Colonic mucosa (tissue), 4 donors: ENCODE results near the gene SPPL3. TPM values are rescaled to one million over a fixed set of nuclear protein-coding genes. Genes with fewer than 3 reads are reported as not detected.

Source experiments
- DNase-seq: peaks from one replicate; pipeline ENCODE4 v3.0.0-alpha.2; 2020
- H3K27ac ChIP-seq: fragments of 200-600 bp; one replicate; pipeline ENCODE4 v1.8.0; 2021
- H3K27me3 ChIP-seq: fragments of 200-600 bp; one replicate; pipeline ENCODE4 v1.8.0; 2021
- H3K36me3 ChIP-seq: fragments of 200-600 bp; one replicate; pipeline ENCODE4 v1.8.0; 2021
- H3K4me1 ChIP-seq: fragments of 200-600 bp; one replicate; pipeline ENCODE4 v1.8.0; 2021; ENCODE audit warnings: mild to moderate bottlenecking
- H3K4me3 ChIP-seq: fragments of 200-600 bp; one replicate; pipeline ENCODE4 v1.8.0; 2021
- H3K9ac ChIP-seq, 2 donors: one replicate each; pipeline ENCODE4 v1.7.0; 2013; ENCODE audit warnings: control low read depth in 2 of 2, low read depth in 2 of 2, low read length in 2 of 2
- H3K9me3 ChIP-seq: fragments of 200-600 bp; one replicate; pipeline ENCODE4 v1.8.0; 2021
- intact Hi-C: fragments of 100-400 bp; cut with DNase I; formaldehyde crosslinking; loops from one replicate; pipeline ENCODE4 v1.14.1; 2022
- total RNA-seq, 2 donors: library from RNA; stranded (reverse); fragmentation: NEBNext Ultra II Directional in 1 of 2; extraction: Animal tissue kit (Norgen Biotek cat#: 25700) in 1 of 2; gene quantifications; one replicate each; pipeline ENCODE4 v1.2.1, GENCODE V29; 2021
- TF ChIP-seq, protein P1 (sequence below): fragments of 200-600 bp; IDR thresholded peaks from one replicate; pipeline ENCODE4 v1.8.0; 2022; ENCODE audit warnings: antibody characterized with exemption, mild to moderate bottlenecking
- donor health status: healthy.
- donor health status: DM: no; HTN: no; CAD: no.
- donor health status: DM: no; HTN: no; CAD: no.

The SPPL3 gene
- total RNA-seq, 2 donors from 2014 or later = 44.7 to 55.2 TPM

DNA sequence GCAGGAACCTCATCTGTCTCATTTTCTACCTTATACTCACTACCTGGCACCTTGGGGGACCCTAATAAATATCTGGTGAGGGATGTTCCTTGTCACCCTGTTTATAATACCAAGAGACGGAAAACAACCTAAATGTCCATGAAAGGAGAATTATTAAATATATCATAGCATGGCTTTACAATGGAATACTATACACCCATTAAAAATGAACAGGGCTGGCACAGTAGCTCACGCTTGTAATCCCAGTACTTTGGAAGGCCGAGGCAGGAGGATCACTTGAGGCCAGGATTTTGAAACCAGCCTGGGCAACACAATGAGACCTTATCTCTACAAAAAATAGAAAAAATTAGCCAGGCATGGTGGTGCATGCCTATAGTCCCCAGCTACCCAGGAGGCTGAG, 34.3 kb upstream of the SPPL3 start:
- H3K9me3 ChIP-seq = no peaks in the 10 kb centered on the region
- H3K27me3 ChIP-seq = no peaks in the 10 kb centered on the region
- H3K36me3 ChIP-seq = no peaks in the 10 kb centered on the region
- H3K4me1 ChIP-seq = no peaks in the 10 kb centered on the region
- DNase-seq = no peak
- no peak overlapping the region for H3K4me3 ChIP-seq
- H3K27ac ChIP-seq = no peak overlapping the region
- TF ChIP-seq, protein P1, sequence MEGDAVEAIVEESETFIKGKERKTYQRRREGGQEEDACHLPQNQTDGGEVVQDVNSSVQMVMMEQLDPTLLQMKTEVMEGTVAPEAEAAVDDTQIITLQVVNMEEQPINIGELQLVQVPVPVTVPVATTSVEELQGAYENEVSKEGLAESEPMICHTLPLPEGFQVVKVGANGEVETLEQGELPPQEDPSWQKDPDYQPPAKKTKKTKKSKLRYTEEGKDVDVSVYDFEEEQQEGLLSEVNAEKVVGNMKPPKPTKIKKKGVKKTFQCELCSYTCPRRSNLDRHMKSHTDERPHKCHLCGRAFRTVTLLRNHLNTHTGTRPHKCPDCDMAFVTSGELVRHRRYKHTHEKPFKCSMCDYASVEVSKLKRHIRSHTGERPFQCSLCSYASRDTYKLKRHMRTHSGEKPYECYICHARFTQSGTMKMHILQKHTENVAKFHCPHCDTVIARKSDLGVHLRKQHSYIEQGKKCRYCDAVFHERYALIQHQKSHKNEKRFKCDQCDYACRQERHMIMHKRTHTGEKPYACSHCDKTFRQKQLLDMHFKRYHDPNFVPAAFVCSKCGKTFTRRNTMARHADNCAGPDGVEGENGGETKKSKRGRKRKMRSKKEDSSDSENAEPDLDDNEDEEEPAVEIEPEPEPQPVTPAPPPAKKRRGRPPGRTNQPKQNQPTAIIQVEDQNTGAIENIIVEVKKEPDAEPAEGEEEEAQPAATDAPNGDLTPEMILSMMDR = no peak
- intact Hi-C loops = no loop called here
- H3K9ac ChIP-seq = no peak overlapping the region

DNA sequence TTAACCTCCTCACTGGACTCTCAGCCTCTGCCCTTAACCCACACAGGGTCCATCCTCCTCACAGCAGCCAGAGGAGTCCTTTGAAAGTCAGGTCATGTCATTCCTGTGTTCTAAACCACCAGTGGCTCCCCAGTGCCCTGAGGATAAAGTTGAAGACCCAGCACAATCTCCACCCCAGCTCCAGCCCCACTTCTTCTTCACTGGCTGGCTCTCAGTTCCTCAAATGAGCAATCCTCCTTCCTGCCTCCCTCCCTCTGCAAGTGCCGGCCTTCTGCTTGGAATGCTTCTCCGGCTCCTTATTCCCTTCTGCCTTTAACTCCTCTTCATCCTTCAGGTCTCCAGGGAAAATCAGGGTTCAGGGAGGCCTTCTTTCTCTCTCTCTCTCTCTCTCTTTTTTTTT, 32.0 kb upstream of the SPPL3 start:
- Histone ChIP-seq H3K27ac (no peak overlapping the region), H3K4me1 (no peaks in the 10 kb centered on the region), H3K36me3 (no peaks in the 10 kb centered on the region), H3K9ac (no peak overlapping the region), H3K27me3 (no peaks in the 10 kb centered on the region), H3K9me3 (no peaks in the 10 kb centered on the region), H3K4me3 (no peak overlapping the region)
- intact Hi-C loops = no loop called here
- DNase-seq = no peak
- TF ChIP-seq, protein P1 = no peak

DNA sequence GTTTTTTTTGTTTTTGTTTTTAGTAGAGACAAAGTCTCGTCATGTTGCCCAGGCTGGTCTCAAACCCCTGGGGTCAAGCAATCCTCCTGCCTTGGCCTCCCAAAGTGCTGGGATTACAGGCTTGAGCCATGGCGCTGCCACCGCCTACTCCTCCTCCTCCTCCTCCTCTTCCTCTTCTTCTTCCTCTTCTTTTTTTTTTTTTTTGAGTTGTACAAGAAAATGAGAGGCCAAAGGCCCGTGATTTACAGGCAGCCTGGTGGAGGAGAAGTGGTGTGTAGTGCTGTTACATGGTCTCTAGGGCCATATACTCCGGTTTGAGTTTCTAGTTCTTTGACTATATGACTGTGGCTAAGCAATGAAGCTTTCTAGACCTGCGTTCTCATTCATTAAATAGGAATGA, 29.6 kb upstream of the SPPL3 start:
- intact Hi-C loops = no loop called here
- DNase-seq = no peak
- no peaks in the 10 kb centered on the region for H3K4me1 ChIP-seq
- H3K9ac ChIP-seq = no peak overlapping the region
- no peaks in the 10 kb centered on the region for H3K27me3 ChIP-seq
- H3K36me3 ChIP-seq = no peaks in the 10 kb centered on the region
- H3K4me3 ChIP-seq = no peak overlapping the region
- H3K9me3 ChIP-seq = no peaks in the 10 kb centered on the region
- TF ChIP-seq, protein P1 = no peak
- H3K27ac ChIP-seq = no peak overlapping the region

DNA sequence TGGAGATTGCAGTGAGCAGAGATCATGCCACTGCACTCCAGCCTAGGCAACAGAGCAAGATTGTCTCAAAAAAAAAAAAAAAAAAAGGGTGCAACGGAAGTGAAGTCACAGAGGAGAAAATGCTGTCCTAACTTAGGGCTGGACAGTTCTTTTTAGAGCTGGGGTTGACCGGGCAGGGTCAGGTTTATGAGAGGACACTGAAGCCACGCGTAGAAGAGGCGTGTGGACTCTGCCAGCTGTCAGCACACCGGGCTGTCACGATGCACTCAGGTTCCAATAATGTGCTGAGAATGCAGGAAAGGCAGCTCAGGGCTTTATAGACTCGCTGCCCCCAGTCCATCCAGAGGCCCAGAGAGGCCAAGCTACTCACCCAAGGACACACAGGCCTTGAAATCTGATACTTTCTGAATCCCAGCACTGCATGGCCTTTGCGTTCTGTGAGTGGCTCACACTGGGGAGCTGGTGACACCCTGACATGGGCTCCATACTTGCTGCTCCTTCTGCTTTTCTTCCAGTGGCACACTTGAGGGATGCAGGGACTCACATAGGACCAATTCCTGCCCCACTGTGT, 28.9 kb upstream of the SPPL3 start:
- Histone ChIP-seq H3K9ac (no peak overlapping the region), H3K9me3 (no peaks in the 10 kb centered on the region), H3K4me1 (no peaks in the 10 kb centered on the region), H3K36me3 (no peaks in the 10 kb centered on the region), H3K27me3 (no peaks in the 10 kb centered on the region), H3K4me3 (no peak overlapping the region), H3K27ac (no peak overlapping the region)
- TF ChIP-seq, protein P1 = no peak
- no peak for DNase-seq
- intact Hi-C loops = no loop called here

DNA sequence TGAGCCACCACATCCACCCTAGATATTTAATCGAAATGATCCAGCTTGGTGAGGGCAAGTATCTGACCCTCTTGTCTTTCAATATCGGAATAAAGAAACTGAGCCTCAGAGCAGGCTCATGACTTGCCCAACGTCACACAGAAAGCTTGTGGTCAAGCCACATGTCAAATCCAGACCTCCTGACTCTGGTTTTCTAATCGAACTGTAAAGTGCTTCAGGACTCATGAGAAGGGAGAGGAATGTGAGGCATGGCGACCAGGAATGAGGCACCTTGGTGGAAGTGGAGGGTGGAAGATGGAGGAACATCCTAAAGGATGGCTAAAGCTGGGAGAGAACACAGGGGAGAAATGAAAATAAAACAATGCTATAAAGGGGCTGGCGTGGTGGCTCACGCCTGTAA, 27.9 kb upstream of the SPPL3 start:
- TF ChIP-seq, protein P1 = no peak
- H3K4me3 ChIP-seq = no peak overlapping the region
- no peak for DNase-seq
- no peaks in the 10 kb centered on the region for H3K27me3 ChIP-seq
- H3K36me3 ChIP-seq = no peaks in the 10 kb centered on the region
- no peaks in the 10 kb centered on the region for H3K4me1 ChIP-seq
- H3K9me3 ChIP-seq = no peaks in the 10 kb centered on the region
- no peak overlapping the region for H3K9ac ChIP-seq
- intact Hi-C loops = no loop called here
- H3K27ac ChIP-seq = no peak overlapping the region

DNA sequence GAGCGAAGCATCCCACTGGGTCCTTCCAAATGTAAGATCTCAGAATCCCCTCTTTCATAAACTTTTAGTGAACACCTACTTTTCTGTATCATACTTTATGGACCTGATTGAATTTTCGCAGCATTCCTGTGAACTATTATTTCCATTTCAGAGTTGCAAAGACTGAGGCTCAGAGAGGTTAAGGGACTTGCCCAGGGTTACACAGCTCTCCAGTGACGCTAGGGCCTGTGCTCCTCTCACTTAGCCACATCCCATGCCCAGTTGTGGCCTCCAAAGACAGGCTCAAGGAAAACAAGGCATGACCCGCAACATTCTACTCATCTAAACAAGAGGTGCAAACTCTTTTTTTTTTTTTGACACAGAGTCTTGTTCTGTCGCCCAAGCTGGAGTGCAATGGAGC, 25.9 kb upstream of the SPPL3 start:
- no peak overlapping the region for H3K27ac ChIP-seq
- no peak for DNase-seq
- no peaks in the 10 kb centered on the region for H3K36me3 ChIP-seq
- intact Hi-C loops = no loop called here
- H3K4me1 ChIP-seq = no peaks in the 10 kb centered on the region
- no peaks in the 10 kb centered on the region for H3K27me3 ChIP-seq
- no peaks in the 10 kb centered on the region for H3K9me3 ChIP-seq
- no peak overlapping the region for H3K4me3 ChIP-seq
- no peak overlapping the region for H3K9ac ChIP-seq
- TF ChIP-seq, protein P1 = no peak
